ENCODE data around the gene TNFSF8. TPM values are rescaled to one million over a fixed set of nuclear protein-coding genes. Genes with fewer than 3 reads are reported as not detected.

The TNFSF8 gene
- total RNA-seq, 2 experiments from 2014 or later: 27.7 to 50.3 TPM

DNA sequence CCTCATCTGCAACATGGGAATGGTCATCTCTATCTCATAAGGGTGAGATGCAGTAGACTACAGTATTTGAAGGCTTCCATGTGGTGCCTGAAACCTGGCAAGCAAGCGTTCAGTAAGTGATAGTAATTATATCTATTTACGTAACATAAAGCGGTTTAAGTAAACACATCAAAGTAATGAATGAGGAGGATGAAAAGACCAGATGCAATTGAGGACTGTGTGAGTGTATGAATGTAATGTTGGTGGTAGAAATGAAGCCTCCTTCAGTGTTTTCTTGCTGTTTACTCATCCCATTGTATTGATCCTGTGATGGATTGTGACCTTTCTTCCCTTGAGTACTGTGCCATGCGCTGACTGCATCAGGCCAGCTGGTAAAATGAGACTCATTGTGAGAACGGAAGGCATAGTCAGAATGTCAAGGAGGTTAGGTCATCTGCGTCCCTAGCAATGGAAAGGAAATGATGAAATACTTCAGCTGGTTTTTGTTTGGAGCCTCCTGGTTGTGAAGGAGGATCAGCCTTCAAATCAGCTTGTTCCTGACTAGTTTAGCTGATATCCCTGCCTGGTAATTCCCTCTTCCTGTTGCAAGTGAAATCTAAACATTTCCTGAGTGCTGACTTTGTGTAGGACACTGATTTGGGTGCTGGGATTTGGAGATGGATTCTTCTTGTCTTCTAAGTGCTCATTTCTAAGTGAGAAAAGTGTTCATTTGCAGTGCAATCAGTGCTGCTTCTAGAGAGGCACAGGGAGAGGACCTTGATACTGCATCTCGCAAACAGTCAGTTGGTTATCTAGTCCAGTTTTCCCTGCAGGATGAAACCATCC, 35.6 kb downstream of the TNFSF8 start:
- Histone ChIP-seq H3K4me2 (ENCODE audit: low read length) (peak overlapping the region; percentile 63), H4K20me1 (ENCODE audit: insufficient read depth, low read length) (no peaks in the 10 kb centered on the region), H3K79me2 (ENCODE audit: insufficient read depth, low read depth, low read length) (no peaks in the 10 kb centered on the region), H3K9me2 (ENCODE audit: insufficient read depth, low read length) (no peaks in the 10 kb centered on the region), H3K27ac (ENCODE audit: low read depth, low read length, poor library complexity, severe bottlenecking) (peak overlapping the region; percentile 93), H2AFZ (ENCODE audit: low read length) (peak overlapping the region; percentile 94; the same call in 1 of the 2 replicates), H3K9me3 (ENCODE audit: low read length) (no peaks in the 10 kb centered on the region; the same call in 1 of the 2 replicates), H3K36me3 (ENCODE audit: insufficient read depth, low read length) (peaks cover 3% of the 10 kb centered on the region; the same call in 1 of the 2 replicates), H3K4me3 (ENCODE audit: low read depth, low read length, poor library complexity, severe bottlenecking) (peak overlapping the region; percentile 22), H3K4me1 (ENCODE audit: insufficient read depth, low read length, poor library complexity, severe bottlenecking) (peaks cover 71% of the 10 kb centered on the region)
- ChIA-PET POLR2A (interaction anchor here (0.7 to 2.7 kb wide), 6 partner anchors 15 to 37 kb away, joined by 3 to 12 read pairs (median 5); no protein-coding TSS in a partner anchor), CTCF (ENCODE audit: unreplicated experiment) (interaction anchor here (2.4 kb wide), 1 partner anchor 14 kb away, joined by 11 read pairs; no protein-coding TSS in a partner anchor)
- TF ChIP-seq, protein P1, sequence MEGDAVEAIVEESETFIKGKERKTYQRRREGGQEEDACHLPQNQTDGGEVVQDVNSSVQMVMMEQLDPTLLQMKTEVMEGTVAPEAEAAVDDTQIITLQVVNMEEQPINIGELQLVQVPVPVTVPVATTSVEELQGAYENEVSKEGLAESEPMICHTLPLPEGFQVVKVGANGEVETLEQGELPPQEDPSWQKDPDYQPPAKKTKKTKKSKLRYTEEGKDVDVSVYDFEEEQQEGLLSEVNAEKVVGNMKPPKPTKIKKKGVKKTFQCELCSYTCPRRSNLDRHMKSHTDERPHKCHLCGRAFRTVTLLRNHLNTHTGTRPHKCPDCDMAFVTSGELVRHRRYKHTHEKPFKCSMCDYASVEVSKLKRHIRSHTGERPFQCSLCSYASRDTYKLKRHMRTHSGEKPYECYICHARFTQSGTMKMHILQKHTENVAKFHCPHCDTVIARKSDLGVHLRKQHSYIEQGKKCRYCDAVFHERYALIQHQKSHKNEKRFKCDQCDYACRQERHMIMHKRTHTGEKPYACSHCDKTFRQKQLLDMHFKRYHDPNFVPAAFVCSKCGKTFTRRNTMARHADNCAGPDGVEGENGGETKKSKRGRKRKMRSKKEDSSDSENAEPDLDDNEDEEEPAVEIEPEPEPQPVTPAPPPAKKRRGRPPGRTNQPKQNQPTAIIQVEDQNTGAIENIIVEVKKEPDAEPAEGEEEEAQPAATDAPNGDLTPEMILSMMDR (conservative IDR thresholded peaks at IDR 0.05; ENCODE audit: low read length): no peak
- no peak for TF ChIP-seq EZH2phosphoT487 (IDR thresholded peaks at IDR 0.05; ENCODE audit: borderline replicate concordance, low read depth, low read length)
- peak; percentile 56 for DNase-seq (ENCODE audit: low spot score)
- intact Hi-C loops (cut with micrococcal nuclease; ENCODE audit: unreplicated experiment): loop anchor here (2.0 to 5.0 kb wide), 2 partner anchors 34 to 88 kb away; partner anchors contain the start of gene TNFSF15
- BruUV-seq (replicated peaks): no TSS peak

DNA sequence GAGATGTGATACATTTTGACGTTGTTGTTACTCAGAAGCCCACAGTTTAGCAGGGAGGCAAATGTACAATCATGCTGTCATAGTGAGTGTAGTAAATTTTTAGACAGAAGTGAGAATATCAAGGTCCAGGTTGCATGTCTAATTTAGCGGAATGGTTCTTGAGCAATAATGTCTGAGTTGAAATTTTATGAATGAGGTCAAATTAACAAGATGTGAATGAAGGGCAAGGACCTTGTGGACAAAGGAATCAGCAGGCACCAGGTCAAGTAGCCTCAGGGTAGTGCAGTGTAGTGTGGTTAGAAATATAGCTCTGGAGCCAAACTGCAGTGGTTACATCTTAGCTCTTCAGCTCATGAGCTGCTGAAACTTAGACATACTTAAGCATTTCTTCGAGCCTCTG, 36.2 kb downstream of the TNFSF8 start:
- no peak for DNase-seq (ENCODE audit: low spot score)
- H2AFZ ChIP-seq (ENCODE audit: low read length): peak overlapping the region; percentile 94; the same call in 1 of the 2 replicates
- no peaks in the 10 kb centered on the region for H3K9me2 ChIP-seq (ENCODE audit: insufficient read depth, low read length)
- 0 out of 2 replicates have a peak, but pooled peaks cover 3% of the 10 kb centered on the region for H3K36me3 ChIP-seq (ENCODE audit: insufficient read depth, low read length)
- BruUV-seq (replicated peaks): no TSS peak
- intact Hi-C loops (cut with micrococcal nuclease; ENCODE audit: unreplicated experiment): loop anchor here (2.0 to 5.0 kb wide), 2 partner anchors 35 to 87 kb away; partner anchors contain the start of gene TNFSF15
- no peaks in the 10 kb centered on the region for H3K79me2 ChIP-seq (ENCODE audit: insufficient read depth, low read depth, low read length)
- TF ChIP-seq, protein P1 (conservative IDR thresholded peaks at IDR 0.05; ENCODE audit: low read length): no peak
- no peaks in the 10 kb centered on the region for H4K20me1 ChIP-seq (ENCODE audit: insufficient read depth, low read length)
- ChIA-PET CTCF (ENCODE audit: unreplicated experiment) (interaction anchor here (2.4 kb wide), 1 partner anchor 15 kb away, joined by 11 read pairs; no protein-coding TSS in a partner anchor), POLR2A (interaction anchor here (0.8 to 2.7 kb wide), 4 partner anchors 15 to 35 kb away, joined by 4 to 12 read pairs (median 8); no protein-coding TSS in a partner anchor)
- peak overlapping the region; percentile 22 for H3K4me3 ChIP-seq (ENCODE audit: low read depth, low read length, poor library complexity, severe bottlenecking)
- peak overlapping the region; percentile 93 for H3K27ac ChIP-seq (ENCODE audit: low read depth, low read length, poor library complexity, severe bottlenecking)
- H3K4me1 ChIP-seq (ENCODE audit: insufficient read depth, low read length, poor library complexity, severe bottlenecking): peaks cover 71% of the 10 kb centered on the region
- H3K4me2 ChIP-seq (ENCODE audit: low read length): peak overlapping the region; percentile 63
- no peaks in the 10 kb centered on the region; the same call in 1 of the 2 replicates for H3K9me3 ChIP-seq (ENCODE audit: low read length)
